IMR-90 (cell line): ENCODE results near the gene SEL1L. TPM values are rescaled to one million over a fixed set of nuclear protein-coding genes. Genes with fewer than 3 reads are reported as not detected.

ENCODE experiments used
- ATAC-seq: fragments of 200-7000 bp; cut with Tn5 transposase; 2 replicates; pipeline ENCODE4 v1.9.1; 2020; ENCODE audit warnings: low read depth, mild to moderate bottlenecking, moderate library complexity
- BruUV-seq: library from RNA; stranded (reverse); fragments of 400-500 nt; replicated peaks from 2 replicates; lab custom pipeline; 2021; lab: Mats Ljungman, UMichigan
- CTCF ChIA-PET: fragments of 300-600 bp; formaldehyde crosslinking; extraction: SDS; loops from one replicate; lab custom pipeline; 2021; ENCODE audit warnings: antibody characterized with exemption; lab: Yijun Ruan, JAX
- POLR2A ChIA-PET: fragments of 300-600 bp; sonication (Branson Sonifier 250); formaldehyde crosslinking; loops from one replicate; lab custom pipeline; 2022; ENCODE audit warnings: antibody characterized with exemption; ENCODE audit not compliant: unreplicated experiment; lab: Charles Lee
- DNase-seq: peaks from one replicate; pipeline ENCODE4 v3.0.0; 2013
- H2AFZ ChIP-seq: replicated peaks from 2 replicates; pipeline ENCODE3; 2013; ENCODE audit warnings: low read length, mild to moderate bottlenecking; ENCODE audit not compliant: poor library complexity
- H2AK5ac ChIP-seq: 2 replicates; pipeline ENCODE4 v1.6.1; 2013; ENCODE audit warnings: low read depth, low read length, inconsistent platforms
- H2AK9ac ChIP-seq: replicated peaks from 2 replicates; pipeline ENCODE3; 2013; ENCODE audit warnings: mild to moderate bottlenecking, low read depth, low read length, moderate library complexity; ENCODE audit not compliant: poor library complexity
- H2BK120ac ChIP-seq: 2 replicates; pipeline ENCODE4 v1.6.1; 2013; ENCODE audit warnings: low read depth, low read length, inconsistent platforms
- H2BK15ac ChIP-seq: 3 replicates; pipeline ENCODE4 v1.6.1; 2013; ENCODE audit warnings: low read depth, low read length, inconsistent platforms
- H2BK20ac ChIP-seq: 2 replicates; pipeline ENCODE4 v1.6.1; 2013; ENCODE audit warnings: low read depth, mild to moderate bottlenecking, inconsistent platforms, low read length, moderate library complexity
- H2BK5ac ChIP-seq: 2 replicates; pipeline ENCODE4 v1.6.1; 2013; ENCODE audit warnings: mild to moderate bottlenecking, low read depth, low read length, inconsistent platforms; ENCODE audit not compliant: poor library complexity, severe bottlenecking
- H3K14ac ChIP-seq: replicated peaks from 2 replicates; pipeline ENCODE4 v1.6.1; 2013; ENCODE audit warnings: low read depth, low read length, inconsistent platforms
- H3K18ac ChIP-seq: 2 replicates; pipeline ENCODE4 v1.6.1; 2013; ENCODE audit warnings: low read depth, low read length, control low read depth
- H3K23ac ChIP-seq: 2 replicates; pipeline ENCODE4 v1.6.1; 2013; ENCODE audit warnings: low read depth, low read length, inconsistent platforms
- H3K27ac ChIP-seq: 2 replicates; pipeline ENCODE4 v1.5.1; 2013; ENCODE audit warnings: mild to moderate bottlenecking, control low read depth, low read length; ENCODE audit not compliant: insufficient read depth
- H3K27me3 ChIP-seq: 2 replicates; pipeline ENCODE4 v1.6.1; 2013; ENCODE audit warnings: low read length; ENCODE audit not compliant: control insufficient read depth, insufficient read depth
- H3K36me3 ChIP-seq: 2 replicates; pipeline ENCODE4 v1.6.1; 2013; ENCODE audit warnings: low read length, mixed read lengths; ENCODE audit not compliant: control insufficient read depth, insufficient read depth
- H3K4ac ChIP-seq: 2 replicates; pipeline ENCODE4 v1.6.1; 2013; ENCODE audit warnings: low read depth, low read length, inconsistent platforms
- H3K4me1 ChIP-seq: 2 replicates; pipeline ENCODE4 v1.6.1; 2013; ENCODE audit warnings: low read length, mixed read lengths; ENCODE audit not compliant: control insufficient read depth, insufficient read depth
- H3K4me2 ChIP-seq: 2 replicates; pipeline ENCODE4 v1.6.1; 2013; ENCODE audit warnings: low read depth, mild to moderate bottlenecking, control low read depth, low read length, moderate library complexity
- H3K4me3 ChIP-seq: 2 replicates; pipeline ENCODE4 v1.5.1; 2013; ENCODE audit warnings: low read depth, mild to moderate bottlenecking, control low read depth, low read length, moderate library complexity; ENCODE audit not compliant: insufficient read depth
- H3K56ac ChIP-seq: 2 replicates; pipeline ENCODE4 v1.6.1; 2013; ENCODE audit warnings: low read length, inconsistent platforms; ENCODE audit not compliant: insufficient read depth; ENCODE audit errors: extremely low read depth
- H3K79me1 ChIP-seq, 2 experiments: 2 replicates each; pipeline ENCODE4 v1.6.1; 2013; ENCODE audit warnings: low read length in 2 of 2, inconsistent platforms in 1 of 2, low read depth in 1 of 2
- H3K9ac ChIP-seq: 2 replicates; pipeline ENCODE4 v1.6.1; 2013; ENCODE audit warnings: low read depth, low read length, control low read depth
- H3K9me1 ChIP-seq: 2 replicates; pipeline ENCODE4 v1.6.1; 2013; ENCODE audit warnings: low read length, inconsistent platforms; ENCODE audit not compliant: insufficient read depth
- H3K9me3 ChIP-seq: 2 replicates; pipeline ENCODE4 v1.6.1; 2013; ENCODE audit warnings: low read length; ENCODE audit not compliant: control insufficient read depth, insufficient read depth
- H4K20me1 ChIP-seq: 2 replicates; pipeline ENCODE4 v1.6.1; 2013; ENCODE audit warnings: low read length, inconsistent platforms; ENCODE audit not compliant: insufficient read depth
- H4K5ac ChIP-seq: 2 replicates; pipeline ENCODE4 v1.6.1; 2013; ENCODE audit warnings: mild to moderate bottlenecking, low read depth, low read length, control low read depth
- H4K8ac ChIP-seq, 2 experiments: 2 replicates each; pipeline ENCODE4 v1.6.1; 2013; ENCODE audit warnings: low read depth in 2 of 2, low read length in 2 of 2, control low read depth in 1 of 2, inconsistent platforms in 1 of 2
- H4K91ac ChIP-seq: 2 replicates; pipeline ENCODE4 v1.6.1; 2013; ENCODE audit warnings: low read depth, low read length, inconsistent platforms; ENCODE audit not compliant: insufficient read depth
- NFE2L2 ChIP-seq: fragments of 150-350 bp; IDR thresholded peaks from 2 replicates; pipeline ENCODE4 v1.6.1; 2016; ENCODE audit warnings: low read depth, mild to moderate bottlenecking, low read length
- USF2 ChIP-seq: fragments of 150-350 bp; IDR thresholded peaks from 2 replicates; pipeline ENCODE4 v1.6.1; 2017; ENCODE audit warnings: mild to moderate bottlenecking, antibody characterized with exemption, low read length, low read depth
- WGBS, 2 experiments: methylation state at CpG; one replicate each; pipeline versions ENCODE4 v1.1.5 to v1.1.7; 2013; ENCODE audit warnings: missing lambda C conversion rate in 2 of 2; ENCODE audit not compliant: insufficient read length in 1 of 2; ENCODE audit errors: extremely low coverage in 2 of 2; 5-methylcytosine and 5-hydroxymethylcytosine counted together
- dilution Hi-C: fragments of 300-500 bp; cut with HindIII; formaldehyde crosslinking; loops from one replicate; pipeline ENCODE4 v1.14.3; 2018; ENCODE audit warnings: low sequenced_read_pairs; ENCODE audit not compliant: unreplicated experiment
- in situ Hi-C: fragments of 300-500 bp; cut with MboI; formaldehyde crosslinking; loops from 3 replicates; pipeline ENCODE4 v1.14.3; 2019; ENCODE audit warnings: low sequenced_read_pairs, inconsistent platforms, mixed read lengths
- intact Hi-C: fragments of 100-400 bp; cut with micrococcal nuclease; formaldehyde crosslinking; loops from 2 replicates; pipeline ENCODE4 v1.10.0; 2022
- polyA plus RNA-seq, 3 experiments: library from polyadenylated mRNA; depleted of rRNA; stranded (reverse); fragments of >200 nt; gene quantifications; 2 replicates each; pipeline ENCODE4 v1.2.3, GENCODE V29; 2012; ENCODE audit warnings: low replicate concordance in 1 of 3
- total RNA-seq: library from RNA; depleted of rRNA; stranded (reverse); fragments of >200 nt; gene quantifications from 2 replicates; pipeline ENCODE4 v1.2.3, GENCODE V29; 2012

SEL1L gene
- total and polyA plus RNA-seq, 2 of the 4 experiments (the other 2 are of a cell fraction): 21.0 to 62.4 TPM

DNA sequence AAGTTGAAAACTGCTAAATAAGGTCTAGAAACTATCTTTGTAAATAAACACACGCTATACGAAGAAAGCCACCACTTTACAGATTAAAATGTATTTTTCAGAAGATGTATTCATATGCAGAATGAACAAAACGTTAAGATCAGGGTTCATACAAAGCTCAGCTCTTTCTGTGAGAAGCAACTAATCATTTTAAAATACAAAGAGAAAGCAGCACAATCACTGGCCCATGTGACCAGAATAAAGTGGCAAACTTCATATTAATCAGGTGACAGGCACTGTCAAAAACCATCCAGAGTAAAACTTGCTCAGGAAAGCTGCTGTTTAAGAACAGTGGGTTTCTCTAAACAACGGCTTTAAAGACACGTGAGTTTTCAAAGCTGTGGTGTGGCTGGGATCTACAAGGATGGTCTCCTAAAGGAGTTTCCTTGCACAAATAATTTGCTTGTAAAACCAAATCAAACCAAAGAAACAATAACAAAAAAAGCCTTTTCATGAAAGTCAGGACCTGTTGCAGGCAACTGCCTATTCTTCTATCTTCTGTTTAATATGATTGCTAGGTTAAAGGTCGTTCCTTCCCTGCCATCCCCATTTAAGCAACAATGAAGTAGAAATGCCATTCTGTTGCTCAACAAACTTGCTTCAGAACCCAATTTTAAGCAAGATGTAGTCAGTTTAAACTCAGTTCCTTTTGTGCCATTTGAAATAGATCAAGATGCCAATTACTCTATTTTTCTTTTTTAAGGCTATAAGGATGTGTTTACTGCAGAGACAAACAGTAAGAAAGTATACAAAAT, 22.3 kb downstream of the SEL1L start:
- Histone ChIP-seq H3K9me1 (peaks cover 5% of the 10 kb centered on the region; the same call in 1 of the 2 replicates), H4K91ac (no peak overlapping the region), H2AK9ac (no peak overlapping the region), H3K79me1 (peaks cover 19 to 31% of the 10 kb centered on the region in 2 experiments), H3K4ac (no peak overlapping the region), H4K5ac (no peak overlapping the region), H3K18ac (no peak overlapping the region), H3K36me3 (peaks cover 17% of the 10 kb centered on the region), H3K4me1 (peaks cover 3% of the 10 kb centered on the region; the same call in 1 of the 2 replicates), H4K8ac (no peak overlapping the region), H3K4me2 (no peak overlapping the region), H3K56ac (no peak overlapping the region), H3K9ac (no peak overlapping the region), H2BK15ac (no peak overlapping the region), H2BK120ac (no peak overlapping the region), H4K20me1 (no peaks in the 10 kb centered on the region; the same call in 1 of the 2 replicates), H2AK5ac (no peak overlapping the region), H2AFZ (no peak overlapping the region), H3K27ac (no peak overlapping the region), H3K9me3 (no peaks in the 10 kb centered on the region), H3K4me3 (no peak overlapping the region), H3K23ac (no peak overlapping the region), H2BK20ac (no peak overlapping the region), H2BK5ac (no peak overlapping the region), H3K14ac (no peak overlapping the region), H3K27me3 (no peaks in the 10 kb centered on the region)
- CTCF ChIA-PET: no interaction called here
- no peak for ATAC-seq
- POLR2A ChIA-PET: no interaction called here
- DNase-seq: no peak
- intact Hi-C loops: no loop called here
- no CpG with 5 or more reads among the region's 6 CpGs for WGBS, 2 experiments
- in situ Hi-C loops: no loop called here
- peak; percentile 41; the same call in 1 of the 2 replicates for TF ChIP-seq USF2
- no peak for TF ChIP-seq NFE2L2
- dilution Hi-C loops: no loop called here
- no TSS peak for BruUV-seq
